T-cell (primary cell): Measurements from ENCODE around the gene ADARB2. TPM values are rescaled to one million over a fixed set of nuclear protein-coding genes. Genes with fewer than 3 reads are reported as not detected.

Experiments used
- ATAC-seq, 4 experiments: fragments of 200-7000 bp in 3 of 4; fragments of 150-1000 bp in 1 of 4; cut with Tn5 transposase; replicated peaks in 1 of 4; 1 replicate in 3 of 4; 2 replicates in 1 of 4; pipeline ENCODE4 v1.10.0; 2021; ENCODE audit warnings: moderate library complexity in 3 of 4, mild to moderate bottlenecking in 2 of 4, moderate number of reproducible peaks in 1 of 4
- CTCF ChIA-PET, 2 donors: fragments of 300-600 bp; sonication (Branson Sonifier 250); formaldehyde crosslinking; loops; one replicate each; lab custom pipeline; 2022; ENCODE audit warnings: antibody characterized with exemption in 2 of 2; lab: Charles Lee
- POLR2A ChIA-PET, 2 donors: fragments of 300-600 bp; sonication (Branson Sonifier 250); formaldehyde crosslinking; loops; one replicate each; lab custom pipeline; 2022; ENCODE audit warnings: antibody characterized with exemption in 2 of 2; lab: Charles Lee
- DNase-seq, 35 experiments: peaks; one replicate each; pipeline versions ENCODE4 v3.0.0 to v3.0.0-alpha.2; 2013 to 2023
- H3K27ac ChIP-seq: one replicate; pipeline ENCODE4 v1.5.1; 2013; ENCODE audit warnings: low read length
- H3K27me3 ChIP-seq, 2 experiments: replicated peaks in 1 of 2; 1 replicate in 1 of 2; 2 replicates in 1 of 2; pipeline versions ENCODE4 v1.6.1 to v1.7.0; 2013; ENCODE audit warnings: low read length in 1 of 2, mixed read lengths in 1 of 2; ENCODE audit not compliant: control insufficient read depth in 2 of 2, insufficient read depth in 2 of 2; ENCODE audit errors: extremely low read depth in 1 of 2
- H3K36me3 ChIP-seq, 2 donors: 1 replicate in 1 of 2; 2 replicates in 1 of 2; pipeline versions ENCODE4 v1.6.1 to v1.7.0; 2013; ENCODE audit warnings: low read length in 1 of 2; ENCODE audit not compliant: control insufficient read depth in 2 of 2, insufficient read depth in 1 of 2; ENCODE audit errors: extremely low read depth in 1 of 2
- H3K4me1 ChIP-seq, 2 experiments: 1 replicate in 1 of 2; 2 replicates in 1 of 2; pipeline versions ENCODE4 v1.6.1 to v1.7.0; 2013; ENCODE audit warnings: low read length in 2 of 2, mixed read lengths in 1 of 2; ENCODE audit not compliant: insufficient read depth in 2 of 2, control insufficient read depth in 1 of 2; ENCODE audit errors: extremely low read depth in 1 of 2
- H3K4me3 ChIP-seq, 2 donors: 1 replicate in 1 of 2; 2 replicates in 1 of 2; pipeline versions ENCODE4 v1.5.1 to v1.7.0; 2013; ENCODE audit warnings: mild to moderate bottlenecking in 2 of 2, low read length in 1 of 2, moderate library complexity in 1 of 2; ENCODE audit not compliant: control insufficient read depth in 1 of 2; ENCODE audit errors: extremely low read depth in 1 of 2
- H3K9me3 ChIP-seq: 2 replicates; pipeline ENCODE4 v1.7.0; 2013
- H3K27ac Mint-ChIP-seq, 2 donors: one replicate each; pipeline ENCODE4 v1.8.0; 2020 to 2021; ENCODE audit warnings: mild to moderate bottlenecking in 2 of 2, mixed read lengths in 2 of 2
- H3K27me3 Mint-ChIP-seq, 2 donors: one replicate each; pipeline ENCODE4 v1.8.0; 2021 to 2022; ENCODE audit warnings: mixed read lengths in 2 of 2
- H3K36me3 Mint-ChIP-seq: one replicate; pipeline ENCODE4 v1.8.0; 2021; ENCODE audit warnings: mixed read lengths
- H3K4me1 Mint-ChIP-seq, 3 donors: one replicate each; pipeline ENCODE4 v1.8.0; 2020 to 2022; ENCODE audit warnings: mixed read lengths in 3 of 3, mild to moderate bottlenecking in 1 of 3
- H3K4me3 Mint-ChIP-seq, 3 donors: one replicate each; pipeline ENCODE4 v1.8.0; 2020 to 2022; ENCODE audit warnings: mild to moderate bottlenecking in 3 of 3, mixed read lengths in 3 of 3, moderate library complexity in 3 of 3
- H3K9me3 Mint-ChIP-seq, 3 donors: one replicate each; pipeline ENCODE4 v1.8.0; 2020 to 2022; ENCODE audit warnings: mixed read lengths in 3 of 3
- WGBS: methylation state at CpG from one replicate; pipeline ENCODE4 v1.1.5; 2013; ENCODE audit warnings: missing lambda C conversion rate; ENCODE audit not compliant: insufficient coverage; 5-methylcytosine and 5-hydroxymethylcytosine counted together
- total RNA-seq, 35 experiments: library from RNA in 6 of 35; stranded (reverse) in 6 of 35; fragments of 120-200 nt in 1 of 35; gene quantifications; one replicate each; pipeline versions ENCODE4 v1.2.1 to v1.2.4 and lab custom pipeline; 2013 to 2026

ADARB2 gene
- total RNA-seq, 5 donors from 2014 or later (not counting 1 experiment from before 2014, with no cell fraction given): 0.07 to 4.0 (median 0.41) TPM

GRCh38 chr10:1515121-1515779 is 222.1 kb downstream of the ADARB2 start:
- no peaks in the 10 kb centered on the region for H3K4me1 ChIP-seq
- H3K9me3 ChIP-seq: no peaks in the 10 kb centered on the region
- no peak overlapping the region for H3K4me3 Mint-ChIP-seq
- H3K27ac ChIP-seq: no peak overlapping the region
- H3K4me1 Mint-ChIP-seq: no peaks in the 10 kb centered on the region
- H3K27ac Mint-ChIP-seq: no peak overlapping the region
- no peak overlapping the region for H3K4me3 ChIP-seq
- WGBS: 83% methylated on average over 11 of the region's 14 CpGs
- ATAC-seq: no peak
- H3K27me3 ChIP-seq: peaks cover 0 to 17% of the 10 kb centered on the region in 2 experiments
- CTCF ChIA-PET: no interaction called here
- DNase-seq: no peak
- H3K27me3 Mint-ChIP-seq: peaks cover 17% of the 10 kb centered on the region in 2 donors
- peaks cover 0 to 4% (median 0%) of the 10 kb centered on the region in 3 donors for H3K9me3 Mint-ChIP-seq
- no peaks in the 10 kb centered on the region for H3K36me3 ChIP-seq
- POLR2A ChIA-PET: interaction anchor here in 1 of 2 donors (0.6 kb wide), 1 partner anchor 12 kb away, joined by 3 read pairs; no protein-coding TSS in a partner anchor
- no peaks in the 10 kb centered on the region for H3K36me3 Mint-ChIP-seq

- CTCF ChIA-PET: no interaction called here
- no peaks in the 10 kb centered on the region for H3K36me3 Mint-ChIP-seq
- no peak overlapping the region for H3K4me3 Mint-ChIP-seq
- no peak for DNase-seq
- H3K27me3 Mint-ChIP-seq: peaks cover 17% of the 10 kb centered on the region in 2 donors
- Histone ChIP-seq H3K27me3 (peaks cover 0 to 17% of the 10 kb centered on the region in 2 experiments), H3K4me3 (no peak overlapping the region), H3K27ac (no peak overlapping the region), H3K4me1 (no peaks in the 10 kb centered on the region), H3K36me3 (no peaks in the 10 kb centered on the region), H3K9me3 (no peaks in the 10 kb centered on the region)
- ATAC-seq: no peak
- peaks cover 0 to 4% (median 0%) of the 10 kb centered on the region in 3 donors for H3K9me3 Mint-ChIP-seq
- H3K4me1 Mint-ChIP-seq: no peaks in the 10 kb centered on the region
- WGBS: 62% methylated on average over 8 of the region's 8 CpGs
- no peak overlapping the region for H3K27ac Mint-ChIP-seq
- POLR2A ChIA-PET: no interaction called here
Measured at GRCh38 chr10:1514681-1515080, 222.6 kb downstream of the ADARB2 start.

- H3K4me1 ChIP-seq: no peaks in the 10 kb centered on the region
- POLR2A ChIA-PET: no interaction called here
- Mint-ChIP-seq H3K27ac (no peak overlapping the region), H3K9me3 (peaks cover 0 to 4% (median 0%) of the 10 kb centered on the region in 3 donors), H3K4me1 (no peaks in the 10 kb centered on the region), H3K36me3 (no peaks in the 10 kb centered on the region), H3K27me3 (peaks cover 17% of the 10 kb centered on the region in 2 donors), H3K4me3 (no peak overlapping the region)
- peaks cover 0 to 19% of the 10 kb centered on the region in 2 experiments for H3K27me3 ChIP-seq
- H3K4me3 ChIP-seq: no peak overlapping the region
- CTCF ChIA-PET: no interaction called here
- DNase-seq (no peak), ATAC-seq (no peak)
- no peaks in the 10 kb centered on the region for H3K36me3 ChIP-seq
- H3K27ac ChIP-seq: no peak overlapping the region
- H3K9me3 ChIP-seq: no peaks in the 10 kb centered on the region
- WGBS: 91% methylated on average over 14 of the region's 14 CpGs
Measured at GRCh38 chr10:1513221-1513620, 224.1 kb downstream of the ADARB2 start.

GRCh38 chr10:1509011-1509530 is 228.3 kb downstream of the ADARB2 start:
- H3K4me3 Mint-ChIP-seq: no peak overlapping the region
- 73% methylated on average over 10 of the region's 15 CpGs for WGBS

GRCh38 chr10:1508096-1508495 is 229.2 kb downstream of the ADARB2 start:
- Histone ChIP-seq H3K4me3 (no peak overlapping the region), H3K9me3 (no peaks in the 10 kb centered on the region), H3K27ac (no peak overlapping the region), H3K4me1 (no peaks in the 10 kb centered on the region), H3K36me3 (no peaks in the 10 kb centered on the region), H3K27me3 (peaks cover 0 to 11% of the 10 kb centered on the region in 2 experiments)
- Mint-ChIP-seq H3K4me1 (no peaks in the 10 kb centered on the region), H3K4me3 (no peak overlapping the region), H3K36me3 (no peaks in the 10 kb centered on the region), H3K27ac (no peak overlapping the region), H3K9me3 (peaks cover 0 to 8% (median 0%) of the 10 kb centered on the region in 3 donors), H3K27me3 (peaks cover 8 to 13% of the 10 kb centered on the region in 2 donors)
- no peak for DNase-seq
- no peak for ATAC-seq
- POLR2A ChIA-PET: no interaction called here
- CTCF ChIA-PET: no interaction called here
- 79% methylated on average over 8 of the region's 16 CpGs for WGBS

More at GRCh38 chr10:1509011-1509530, 228.3 kb downstream of the ADARB2 start:
- no peaks in the 10 kb centered on the region for H3K4me1 ChIP-seq
- Mint-ChIP-seq H3K27me3 (peaks cover 8 to 13% of the 10 kb centered on the region in 2 donors), H3K4me1 (no peaks in the 10 kb centered on the region), H3K27ac (no peak overlapping the region), H3K9me3 (peaks cover 0 to 8% (median 0%) of the 10 kb centered on the region in 3 donors), H3K36me3 (no peaks in the 10 kb centered on the region)
- DNase-seq: no peak
- CTCF ChIA-PET: no interaction called here
- H3K36me3 ChIP-seq: no peaks in the 10 kb centered on the region
- no peak overlapping the region for H3K27ac ChIP-seq
- POLR2A ChIA-PET: no interaction called here
- H3K9me3 ChIP-seq: no peaks in the 10 kb centered on the region
- no peak for ATAC-seq
- peaks cover 0 to 19% of the 10 kb centered on the region in 2 experiments for H3K27me3 ChIP-seq
- no peak overlapping the region for H3K4me3 ChIP-seq

GRCh38 chr10:1507436-1507835 is 229.9 kb downstream of the ADARB2 start:
- ATAC-seq (no peak), DNase-seq (no peak)
- Mint-ChIP-seq H3K4me1 (no peaks in the 10 kb centered on the region), H3K27me3 (peaks cover 4 to 13% of the 10 kb centered on the region in 2 donors), H3K27ac (no peak overlapping the region), H3K9me3 (peaks cover 0 to 8% (median 0%) of the 10 kb centered on the region in 3 donors), H3K4me3 (no peak overlapping the region), H3K36me3 (no peaks in the 10 kb centered on the region)
- ChIA-PET POLR2A (no interaction called here), CTCF (no interaction called here)
- Histone ChIP-seq H3K4me3 (no peak overlapping the region), H3K27ac (no peak overlapping the region), H3K9me3 (no peaks in the 10 kb centered on the region), H3K4me1 (no peaks in the 10 kb centered on the region), H3K27me3 (peaks cover 0 to 11% of the 10 kb centered on the region in 2 experiments), H3K36me3 (no peaks in the 10 kb centered on the region)
- WGBS: 82% methylated on average over 15 of the region's 15 CpGs
